HG03521 (cell line): ENCODE data around the gene ITGB2.

Source experiments
- ATAC-seq: cut with Tn5 transposase; IDR thresholded peaks from one replicate; pipeline ENCODE4 v1.9.1; 2021; ENCODE audit warnings: mild to moderate bottlenecking, moderate library complexity; ENCODE audit not compliant: unreplicated experiment

ITGB2 gene

DNA sequence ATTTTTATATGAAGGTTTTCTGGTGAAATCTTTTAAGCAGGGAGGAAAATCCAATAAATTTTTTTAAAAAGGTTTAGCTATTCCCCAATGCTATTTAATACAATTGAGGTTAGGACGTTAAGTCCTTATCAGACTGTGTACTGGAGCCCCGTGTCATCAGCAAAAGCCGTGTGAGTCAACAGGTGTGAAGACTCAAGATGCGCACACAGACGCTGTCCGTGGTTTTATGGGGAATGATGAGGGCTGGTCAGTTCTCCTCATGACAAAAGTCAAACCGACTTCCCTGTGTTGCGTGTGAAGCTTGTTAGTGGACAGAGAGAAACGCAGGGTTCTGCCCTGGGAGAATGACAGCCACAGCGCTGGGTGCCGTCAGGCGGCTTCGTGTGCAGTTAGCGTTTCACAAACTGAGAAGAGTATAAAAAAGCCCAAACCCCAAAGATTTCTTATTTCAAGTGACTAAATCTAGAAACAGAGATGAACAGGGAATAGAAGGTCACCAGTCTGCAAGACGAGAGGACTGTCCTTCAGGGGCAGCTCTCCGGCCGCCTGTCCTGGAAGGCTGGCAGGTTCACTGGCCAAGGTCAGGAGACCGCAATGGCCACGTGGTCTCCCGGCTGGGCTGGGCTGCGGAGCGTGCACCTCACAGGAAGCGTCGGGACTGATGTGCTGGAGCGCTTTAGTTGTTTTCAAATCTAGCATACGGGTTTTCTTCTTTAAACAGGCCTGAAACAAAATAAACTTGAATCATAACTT lies 69.6 kb downstream of the ITGB2 start:
- no peak for ATAC-seq

DNA sequence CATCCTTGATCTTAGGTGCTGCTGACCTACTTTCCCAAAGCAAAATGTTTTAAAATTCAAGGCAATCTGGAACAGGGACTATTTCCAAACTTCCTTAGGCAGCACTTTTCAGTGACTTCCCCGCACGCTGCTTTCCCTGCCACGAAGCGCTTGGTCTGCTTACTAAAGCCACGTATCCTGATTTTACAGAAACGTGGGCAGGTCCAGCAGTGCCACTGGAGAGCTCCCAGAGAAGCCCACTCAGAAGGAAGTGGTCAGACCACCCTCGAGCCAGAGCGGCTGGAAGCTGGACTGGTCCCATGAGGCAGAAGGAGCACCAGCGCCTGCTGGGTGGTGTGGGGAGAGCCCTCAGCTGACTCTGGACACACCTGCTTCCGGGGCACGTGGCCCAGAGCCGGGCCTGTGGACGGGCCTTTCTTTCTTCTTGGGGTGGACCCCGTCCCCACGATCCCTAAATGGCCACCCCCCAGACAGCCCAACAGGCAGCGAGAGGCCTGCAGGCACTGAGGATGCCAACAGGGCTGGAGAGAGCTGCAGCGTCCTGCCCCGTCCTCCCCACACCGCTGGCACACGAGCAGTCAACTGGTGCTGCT lies 70.4 kb downstream of the ITGB2 start:
- no peak for ATAC-seq

DNA sequence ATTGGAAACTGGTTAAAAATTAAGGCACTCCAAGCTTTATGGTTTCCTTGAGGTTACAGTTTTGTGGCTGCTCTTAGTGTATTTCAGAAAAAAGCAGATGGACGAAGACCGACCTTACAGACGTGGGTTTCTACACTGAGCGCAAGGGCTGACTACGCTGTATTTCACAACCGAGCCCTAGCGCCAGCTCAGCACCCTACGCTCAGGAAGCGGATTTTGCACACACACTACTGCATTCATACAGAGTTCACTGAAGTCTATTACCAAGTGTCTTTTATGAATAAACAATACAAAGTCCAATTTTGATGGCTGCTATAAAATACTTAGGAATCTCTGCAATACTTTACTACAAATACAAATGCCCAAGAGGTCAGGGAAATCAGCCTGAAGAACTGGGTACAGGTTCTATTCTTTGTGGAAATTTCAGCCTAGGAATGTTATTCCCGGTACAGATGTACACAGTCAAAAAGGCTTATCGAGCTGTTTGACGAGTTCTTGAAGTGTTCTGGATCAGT lies 71.0 kb downstream of the ITGB2 start:
- ATAC-seq, result no peak

DNA sequence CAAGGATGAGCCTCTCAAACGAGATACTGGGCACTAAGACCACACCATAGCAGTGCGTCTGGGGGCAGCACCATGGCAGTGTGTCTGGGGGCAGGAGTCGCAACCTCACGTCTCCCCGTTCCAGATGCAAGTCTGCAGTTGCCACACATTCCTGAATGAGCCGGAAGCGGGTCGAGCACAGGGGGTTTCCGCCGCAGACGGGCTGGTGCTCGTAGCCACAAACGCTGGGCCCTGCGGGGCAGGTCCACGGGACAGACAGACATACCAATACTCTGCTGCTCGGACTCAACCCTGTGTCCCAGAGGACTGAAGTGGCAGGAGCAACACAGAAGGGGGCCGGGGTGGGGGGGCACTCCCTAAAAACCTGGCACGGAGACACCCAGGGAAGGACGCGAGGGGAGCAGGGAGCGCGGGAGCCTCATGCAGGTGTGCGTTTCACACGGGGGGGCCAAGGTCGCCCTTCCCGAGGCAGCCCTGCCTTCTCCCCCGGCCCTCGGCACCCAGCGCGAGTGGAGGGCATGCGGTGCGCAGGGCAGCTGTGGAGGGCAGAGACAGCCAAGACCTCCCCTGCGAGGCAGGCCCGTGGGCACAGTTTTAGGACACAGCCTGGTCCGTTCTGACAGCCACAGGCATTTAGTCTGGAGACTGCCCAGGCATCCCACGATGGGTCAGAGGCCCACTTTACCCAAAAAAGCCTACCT lies 71.7 kb downstream of the ITGB2 start:
- no peak for ATAC-seq

DNA sequence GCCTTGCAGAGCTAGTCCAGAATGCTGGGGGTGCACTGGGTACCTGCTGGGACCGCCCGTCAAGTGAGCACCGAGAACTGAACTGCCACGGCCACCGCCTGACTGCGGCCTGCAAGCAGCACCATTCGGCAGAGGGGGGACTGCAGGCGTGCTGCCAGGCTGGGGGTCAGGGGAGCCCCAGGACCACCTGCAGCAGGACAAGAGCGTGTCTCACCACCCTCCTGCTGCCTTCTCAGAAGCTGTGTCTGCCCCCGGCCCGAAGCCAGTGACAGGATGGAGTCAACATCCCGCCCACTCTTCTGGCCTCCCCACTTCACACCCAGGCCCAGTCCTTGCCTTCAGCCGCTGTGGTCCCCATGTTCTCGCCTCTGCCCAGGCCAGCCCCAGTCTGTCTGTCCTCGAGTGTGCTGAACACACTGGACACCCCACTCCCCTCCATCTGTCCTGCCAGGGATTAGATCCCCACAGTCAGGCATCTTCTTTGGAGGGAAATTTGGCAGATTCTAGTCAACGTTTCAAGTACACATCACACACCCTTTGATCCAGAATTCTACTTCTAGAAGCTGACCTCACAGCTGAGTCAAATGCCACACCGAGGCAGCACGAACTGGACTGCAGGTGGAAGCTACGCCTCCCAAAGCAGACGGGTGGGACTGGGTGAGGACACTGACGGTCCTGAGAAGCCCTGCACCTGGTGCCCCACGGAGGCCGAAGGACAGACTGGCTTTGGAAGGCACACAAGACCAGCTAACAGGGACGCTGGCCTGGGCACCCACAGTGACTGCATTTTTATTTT lies 73.2 kb downstream of the ITGB2 start:
- no peak for ATAC-seq

DNA sequence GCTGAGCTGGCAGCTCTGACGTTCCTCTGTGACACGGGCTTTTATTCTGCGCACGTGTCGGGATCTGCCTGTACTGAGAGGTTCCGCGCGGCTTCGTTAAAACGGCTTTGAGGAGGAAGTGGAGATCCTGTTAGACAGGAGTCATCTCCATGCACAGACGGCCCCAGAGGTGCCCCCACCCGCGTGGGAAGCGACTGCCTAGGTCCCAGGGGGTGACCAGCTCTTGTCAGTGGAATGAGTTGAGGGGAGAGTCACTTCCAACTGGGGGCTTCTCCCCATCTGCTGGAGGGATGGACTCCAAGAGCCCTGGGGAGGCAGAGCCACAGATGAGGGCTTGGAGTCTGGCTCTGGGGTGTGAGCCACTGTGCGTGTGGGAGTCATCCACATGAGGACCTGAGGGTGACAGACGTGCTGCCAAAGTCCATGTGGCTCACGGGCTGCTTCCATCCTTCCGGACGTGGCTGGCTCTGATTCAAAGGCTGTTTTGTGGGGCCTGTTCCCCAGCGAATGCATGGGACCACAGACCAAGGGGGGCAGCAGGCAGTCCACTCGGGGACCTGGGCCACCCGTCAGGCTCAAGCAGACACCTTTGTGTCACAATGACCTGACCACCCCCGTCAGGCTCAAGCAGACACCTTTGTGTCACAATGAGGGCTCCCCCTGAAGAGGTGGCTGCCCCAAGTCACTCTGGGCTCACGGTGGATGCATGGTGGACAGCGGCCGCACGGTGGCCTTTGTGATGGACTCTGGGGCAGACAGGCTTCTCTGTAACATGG lies 74.0 kb downstream of the ITGB2 start:
- no peak for ATAC-seq

DNA sequence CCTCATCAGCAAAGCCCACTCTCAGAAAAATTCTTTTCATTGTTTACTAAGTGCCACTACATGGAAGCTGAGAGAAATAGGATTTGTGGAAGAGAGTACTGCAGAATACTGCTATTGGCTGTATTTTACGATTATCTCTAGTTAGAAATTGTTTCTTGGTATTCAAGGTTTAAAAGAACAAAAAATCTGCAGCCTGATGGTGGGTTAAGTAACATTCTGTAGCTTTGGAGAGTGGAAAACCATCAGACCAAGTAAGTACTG lies 74.5 kb downstream of the ITGB2 start:
- ATAC-seq, result no peak

DNA sequence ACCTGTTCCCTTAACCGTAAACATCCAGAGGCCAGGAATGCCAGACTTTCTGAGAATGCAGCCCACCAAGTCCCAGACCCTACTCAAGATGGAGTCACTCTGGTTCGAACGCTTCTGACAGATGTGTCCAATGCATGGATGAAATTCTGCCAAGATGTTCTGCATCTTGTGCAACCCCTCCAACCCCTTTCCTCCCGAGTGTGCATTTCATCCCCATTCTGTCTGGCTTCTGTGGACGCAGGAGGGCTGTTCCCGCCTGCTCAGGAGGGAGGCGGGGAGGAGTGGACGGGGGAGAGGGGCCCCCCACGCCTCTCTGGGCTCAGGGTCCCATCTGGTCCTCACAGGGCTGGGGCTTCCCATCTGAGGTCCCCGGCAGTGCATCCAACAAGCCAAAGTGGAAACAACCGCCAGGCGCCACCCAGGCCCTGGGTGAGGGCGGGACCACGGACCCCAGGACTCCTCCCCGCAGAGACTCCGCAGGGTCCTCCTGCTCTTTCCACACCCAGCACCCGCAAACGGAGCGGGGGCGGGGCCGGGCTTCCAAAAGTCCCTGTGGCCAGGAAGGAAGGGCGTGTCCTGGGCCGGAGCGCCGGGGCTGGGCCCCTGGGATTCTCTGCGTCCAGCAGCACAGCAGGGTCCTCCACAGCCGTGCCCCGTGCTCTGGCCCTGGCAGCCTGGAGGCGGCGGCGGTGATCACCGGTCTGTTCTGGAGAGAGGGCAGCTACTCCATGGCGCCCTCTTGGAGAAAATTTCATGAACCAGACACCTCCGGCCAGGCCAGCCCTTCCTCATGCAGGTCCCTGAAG lies 75.1 kb downstream of the ITGB2 start:
- ATAC-seq, result no peak

DNA sequence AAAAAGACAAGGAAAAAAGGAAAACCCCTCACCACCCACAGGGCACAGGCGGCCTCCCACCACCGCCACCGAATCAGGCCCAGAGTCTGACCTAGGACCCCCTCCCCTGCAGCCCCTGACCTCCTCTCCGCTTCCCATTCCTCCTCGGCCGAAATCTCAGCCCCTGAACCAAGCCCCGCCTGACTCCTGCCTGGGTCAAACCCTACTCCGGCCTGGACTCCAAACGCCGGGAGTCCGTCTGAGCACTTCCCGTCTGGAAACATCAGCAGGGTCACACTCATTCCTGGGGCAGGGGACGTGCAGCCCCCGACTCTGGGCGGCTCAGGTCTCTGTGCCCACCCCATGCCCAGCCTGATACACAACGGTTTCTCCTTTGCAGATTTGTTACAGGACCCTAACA lies 76.4 kb downstream of the ITGB2 start:
- ATAC-seq, result no peak

DNA sequence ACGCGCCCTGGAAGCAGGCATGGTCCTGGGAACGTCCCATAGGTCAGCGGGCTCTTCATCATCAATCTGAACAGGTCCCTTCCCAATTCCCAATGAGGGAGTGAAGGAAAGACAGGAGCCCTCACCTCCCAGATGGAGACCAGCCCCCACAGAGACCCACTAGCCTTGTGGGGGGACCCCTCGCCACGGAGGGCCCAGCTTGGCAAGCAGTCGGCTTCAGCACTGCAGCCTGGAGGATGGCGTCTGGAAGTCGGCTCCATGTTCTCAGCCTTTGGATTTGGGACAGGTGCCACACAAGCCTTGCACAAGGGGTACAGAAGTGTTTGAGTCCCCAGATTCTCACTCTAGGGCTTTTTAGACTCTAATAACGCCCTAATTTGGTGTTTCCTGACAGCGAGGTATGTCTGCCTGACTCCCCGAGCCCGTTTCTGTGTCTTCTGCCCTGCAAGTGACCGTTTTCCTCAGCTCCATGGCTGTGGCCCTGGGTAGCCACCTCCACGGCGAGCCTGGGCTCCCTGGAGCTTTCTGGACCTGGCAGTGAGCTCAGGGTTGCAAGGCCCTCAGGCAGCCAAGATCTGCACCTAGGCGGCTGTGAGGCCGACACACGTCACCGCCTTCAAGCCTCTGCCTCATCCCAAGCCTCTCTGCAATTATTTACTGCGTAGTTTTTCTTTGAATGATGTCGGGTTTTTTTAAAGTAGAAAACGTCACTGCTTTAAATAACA lies 77.8 kb downstream of the ITGB2 start:
- ATAC-seq, result no peak

DNA sequence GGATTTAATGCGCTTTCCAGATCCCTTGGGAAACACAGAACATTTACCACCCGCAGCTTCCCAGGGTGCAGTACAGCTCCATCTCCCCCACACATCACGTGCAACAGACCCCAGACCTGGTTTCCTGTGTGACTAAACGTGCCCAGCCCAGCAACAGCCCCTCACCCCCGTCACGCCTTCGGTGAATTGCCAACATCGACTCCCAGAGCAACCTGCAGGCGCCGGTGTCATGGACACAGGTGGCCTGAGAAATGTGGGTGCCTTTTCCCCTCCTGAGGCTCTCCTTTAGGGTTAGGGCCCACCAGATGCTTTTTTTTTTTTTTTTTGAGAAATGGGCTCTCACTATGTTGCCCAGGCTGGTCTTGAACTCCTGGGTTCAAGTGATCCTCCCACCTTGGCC lies 78.6 kb downstream of the ITGB2 start:
- no peak for ATAC-seq

DNA sequence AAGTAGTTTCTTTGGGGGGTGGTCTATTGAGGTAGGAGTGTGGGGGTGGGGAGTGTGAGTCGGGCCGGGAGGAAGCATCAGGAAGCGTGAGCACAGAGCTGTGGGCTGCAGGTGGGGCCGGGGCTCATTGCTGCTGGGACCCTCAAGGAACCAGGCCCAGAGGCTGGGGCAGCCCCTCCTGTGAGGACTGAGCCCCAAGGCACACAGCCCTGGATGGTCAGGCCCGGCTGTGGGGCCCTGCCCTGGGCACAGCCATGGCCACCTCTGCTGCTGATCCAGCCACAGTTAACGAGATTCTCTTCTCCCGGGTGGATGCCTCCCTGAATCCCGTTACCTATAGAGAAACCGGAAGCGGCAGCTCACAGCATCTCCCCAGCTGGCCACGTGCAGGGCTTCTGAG lies 79.9 kb downstream of the ITGB2 start:
- ATAC-seq, result no peak

DNA sequence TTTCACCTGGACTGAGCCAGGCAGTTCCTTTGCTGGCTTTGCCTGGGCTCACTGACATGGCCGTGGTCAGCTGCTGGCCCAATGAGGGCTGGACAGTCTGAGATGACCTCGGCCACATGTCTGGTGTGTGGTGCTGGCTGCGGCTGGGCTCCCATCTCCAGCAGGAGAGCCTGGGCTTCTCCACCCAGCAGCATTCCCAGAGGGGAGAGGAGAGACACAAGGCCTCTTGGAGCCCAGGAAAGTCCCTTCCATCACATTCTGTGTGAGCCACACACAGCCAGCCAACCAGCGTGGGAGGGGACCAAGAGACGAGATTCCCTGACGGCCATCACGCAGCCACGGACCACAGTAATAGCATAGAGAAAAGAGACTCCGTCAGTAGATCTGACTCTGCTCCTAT lies 81.7 kb downstream of the ITGB2 start:
- ATAC-seq, result no peak

DNA sequence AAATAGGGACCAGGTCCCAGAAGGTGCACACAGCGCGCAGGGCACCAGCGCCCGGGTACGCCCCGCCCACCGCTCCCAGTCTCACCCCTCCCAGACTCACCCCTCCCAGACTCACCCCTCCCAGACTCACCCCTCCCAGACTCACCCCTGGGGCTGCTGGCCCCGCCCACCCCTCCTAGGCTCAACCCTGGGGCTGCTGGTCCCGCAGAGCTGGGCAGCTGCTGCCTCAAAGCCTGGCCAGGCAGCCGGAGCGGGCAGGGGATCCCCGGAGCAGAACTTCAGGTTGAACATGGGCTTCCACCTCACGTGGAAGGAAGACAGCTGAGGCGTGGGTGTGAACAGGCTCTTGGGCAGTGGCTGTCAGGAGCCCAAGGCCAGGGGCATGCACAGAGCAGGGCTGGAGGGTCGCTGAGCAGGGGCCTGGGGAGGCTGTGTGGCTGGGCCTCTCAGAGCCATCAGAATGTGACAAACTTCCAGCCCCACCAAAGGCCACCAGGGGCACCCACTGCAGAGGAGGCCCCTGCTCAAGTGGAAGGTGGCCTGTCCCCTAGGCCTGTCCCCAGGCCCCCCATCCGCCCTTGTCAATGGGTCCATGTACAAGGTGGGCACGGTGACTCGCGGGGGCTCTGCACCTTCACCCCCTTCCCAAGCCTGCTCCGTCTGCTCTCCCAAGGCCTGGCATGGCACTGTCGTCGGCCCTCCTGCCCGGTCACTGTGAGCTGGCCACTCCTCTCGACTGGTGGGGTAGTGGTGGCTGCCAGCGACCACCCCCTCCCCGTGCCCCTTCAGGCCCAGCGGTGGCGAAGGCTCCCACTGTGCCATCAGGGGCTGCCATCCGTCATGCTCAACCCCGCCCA lies 82.4 kb downstream of the ITGB2 start:
- no peak for ATAC-seq

DNA sequence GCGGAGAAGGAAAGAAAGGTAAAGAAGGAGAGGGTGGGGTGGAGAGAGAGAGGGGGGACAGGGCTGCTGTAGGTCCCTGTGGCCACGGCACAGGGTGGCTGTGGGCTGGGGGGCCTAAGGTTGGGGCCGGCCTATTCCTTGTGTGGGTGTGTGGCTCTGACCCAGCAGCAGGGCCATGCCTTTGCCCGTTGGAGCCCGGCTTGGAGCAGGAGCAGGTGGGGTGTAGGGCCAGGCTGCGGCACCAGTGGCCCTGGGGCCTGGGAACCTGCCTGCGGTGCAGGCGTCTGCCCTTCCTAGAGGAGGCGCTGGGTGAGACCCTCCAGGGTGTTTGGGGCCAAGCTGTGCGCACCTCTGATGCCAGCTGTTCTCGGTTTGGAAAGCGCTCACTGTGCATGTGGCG lies 83.2 kb downstream of the ITGB2 start:
- ATAC-seq, result no peak

DNA sequence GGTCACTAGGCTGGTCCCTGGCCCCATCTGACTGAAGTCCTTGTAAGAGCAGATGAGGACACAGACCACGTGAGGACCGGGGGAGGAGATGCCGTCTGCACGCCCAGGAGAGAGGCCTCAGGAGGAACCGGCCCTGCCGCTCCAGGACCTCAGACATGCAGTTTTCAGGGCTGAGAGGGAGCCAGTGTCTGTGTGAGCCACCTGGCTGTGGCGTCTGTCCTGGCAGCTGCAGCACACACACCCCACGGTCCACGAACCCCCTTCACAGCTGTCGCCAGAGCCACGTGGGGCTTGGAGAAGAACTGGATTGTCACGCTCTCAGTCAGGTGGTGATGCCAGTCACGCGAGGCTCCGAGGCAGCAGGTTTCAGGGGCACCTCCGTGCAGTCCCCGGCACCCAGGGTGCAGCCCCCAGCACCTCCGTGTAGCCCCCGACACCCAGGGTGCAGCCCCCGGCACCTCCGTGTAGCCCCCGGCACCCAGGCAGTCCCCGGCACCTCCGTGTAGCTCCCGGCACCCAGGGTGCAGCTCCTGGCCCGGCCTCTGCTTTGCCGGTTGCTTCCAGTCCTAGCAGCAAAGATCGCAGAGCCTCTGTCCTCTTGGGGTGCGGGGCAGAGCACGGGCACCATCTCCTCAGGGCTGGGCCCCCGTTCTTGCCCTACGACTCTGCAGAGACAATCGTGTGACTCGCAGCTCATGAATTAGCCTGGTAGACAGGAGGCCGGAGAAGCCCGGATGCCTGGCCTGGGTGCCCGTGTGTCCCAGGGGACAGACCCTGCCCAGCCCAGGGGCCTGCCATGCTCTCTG lies 83.8 kb downstream of the ITGB2 start:
- no peak for ATAC-seq

DNA sequence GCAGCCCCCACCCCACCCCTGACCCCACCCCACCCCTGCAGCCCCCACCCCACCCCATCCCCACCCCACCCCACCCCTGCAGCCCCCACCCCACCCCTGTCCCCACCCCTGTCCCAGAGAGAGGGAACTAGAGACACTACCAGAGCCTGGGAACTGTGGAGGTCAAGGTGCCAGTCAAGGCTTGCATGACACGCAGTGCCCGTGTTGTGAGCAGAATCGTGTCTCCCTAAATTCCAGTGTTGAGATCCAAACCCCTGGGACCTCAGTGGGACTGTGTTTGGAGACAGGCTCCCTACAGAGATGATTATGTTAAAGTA lies 84.4 kb downstream of the ITGB2 start:
- ATAC-seq, result no peak
